Brain microvascular endothelial cell (primary cell): ENCODE results near the gene SPATA19.

Experiments
- DNase-seq: peaks from one replicate; pipeline ENCODE4 v3.0.0-alpha.2; 2020
- H3K27ac ChIP-seq: fragments of 250-450 bp; sonication (Bioruptor Pico); 2 replicates; pipeline ENCODE4 v1.5.1; 2020; ENCODE audit warnings: mild to moderate bottlenecking, moderate library complexity
- H3K27me3 ChIP-seq: fragments of 250-450 bp; sonication (Bioruptor Pico); replicated peaks from 2 replicates; pipeline ENCODE4 v1.5.1; 2020; ENCODE audit warnings: mild to moderate bottlenecking
- H3K36me3 ChIP-seq: fragments of 250-450 bp; sonication (Bioruptor Pico); replicated peaks from 2 replicates; pipeline ENCODE4 v1.5.1; 2020; ENCODE audit warnings: mild to moderate bottlenecking
- H3K4me3 ChIP-seq: 2 replicates; pipeline ENCODE4 v1.5.1; 2011; ENCODE audit warnings: low read depth, mild to moderate bottlenecking, control low read depth, low read length, moderate library complexity
- CTCF ChIP-seq: IDR thresholded peaks from 2 replicates; pipeline ENCODE4 v1.5.1; 2011; ENCODE audit warnings: low read depth, mild to moderate bottlenecking, moderate library complexity, low read length, control low read depth, inconsistent platforms; ENCODE audit errors: missing control alignments
- in situ Hi-C: cut with HindIII; loops from 2 replicates; pipeline ENCODE4 v1.10.0; 2017; ENCODE audit warnings: low sequenced_read_pairs, low pct_ligation_motif_present

SPATA19 gene

GRCh38 chr11:133845413-133845812 is at the start of gene SPATA19:
Gene SPATA19, minus strand, starts transcription at chr11:133845513. Its CDS starts 67 bp downstream, at chr11:133845446.
- H3K4me3 ChIP-seq = no peak within 1 kb of the TSS
- no peak for TF ChIP-seq CTCF
- H3K27me3 ChIP-seq = no peaks in the 10 kb centered on the region
- no peak for DNase-seq
- in situ Hi-C loops = no loop called here
- no peak within 1 kb of the TSS for H3K27ac ChIP-seq
- H3K36me3 ChIP-seq = no peaks in the 10 kb centered on the region

- TF ChIP-seq CTCF = no peak
- in situ Hi-C loops = no loop called here
- Histone ChIP-seq H3K36me3 (no peaks in the 10 kb centered on the region), H3K4me3 (no peak overlapping the region), H3K27ac (no peak overlapping the region), H3K27me3 (no peaks in the 10 kb centered on the region)
- no peak for DNase-seq
Measured at GRCh38 chr11:133895061-133895479, 49.8 kb upstream of the SPATA19 start.

- H3K36me3 ChIP-seq = no peaks in the 10 kb centered on the region
- no peak for TF ChIP-seq CTCF
- no peak overlapping the region for H3K27ac ChIP-seq
- no peaks in the 10 kb centered on the region for H3K27me3 ChIP-seq
- in situ Hi-C loops = no loop called here
- no peak for DNase-seq
- H3K4me3 ChIP-seq = no peak overlapping the region
Measured at GRCh38 chr11:133893381-133893780, 48.1 kb upstream of the SPATA19 start.

- in situ Hi-C loops = no loop called here
- no peak for TF ChIP-seq CTCF
- no peak for DNase-seq
Measured at GRCh38 chr11:133892584-133893380, 47.5 kb upstream of the SPATA19 start.

GRCh38 chr11:133892126-133892525 is 46.8 kb upstream of the SPATA19 start:
- Histone ChIP-seq H3K27me3 (no peaks in the 10 kb centered on the region), H3K27ac (no peak overlapping the region), H3K36me3 (no peaks in the 10 kb centered on the region), H3K4me3 (no peak overlapping the region)
- TF ChIP-seq CTCF = no peak
- in situ Hi-C loops = no loop called here
- DNase-seq = no peak

More at GRCh38 chr11:133892584-133893380, 47.5 kb upstream of the SPATA19 start:
- Histone ChIP-seq H3K27me3 (no peaks in the 10 kb centered on the region), H3K27ac (no peak overlapping the region), H3K36me3 (no peaks in the 10 kb centered on the region), H3K4me3 (no peak overlapping the region)
